ENCODE measurements around the gene SOX5. TPM values are rescaled to one million over a fixed set of nuclear protein-coding genes. Genes with fewer than 3 reads are reported as not detected.

SOX5 gene
- total and polyA plus RNA-seq, 9 of the 15 experiments (the other 6 are each of a cell fraction or from before 2014, with no cell fraction given) = 8.3 to 16.5 (median 11.9) TPM

DNA sequence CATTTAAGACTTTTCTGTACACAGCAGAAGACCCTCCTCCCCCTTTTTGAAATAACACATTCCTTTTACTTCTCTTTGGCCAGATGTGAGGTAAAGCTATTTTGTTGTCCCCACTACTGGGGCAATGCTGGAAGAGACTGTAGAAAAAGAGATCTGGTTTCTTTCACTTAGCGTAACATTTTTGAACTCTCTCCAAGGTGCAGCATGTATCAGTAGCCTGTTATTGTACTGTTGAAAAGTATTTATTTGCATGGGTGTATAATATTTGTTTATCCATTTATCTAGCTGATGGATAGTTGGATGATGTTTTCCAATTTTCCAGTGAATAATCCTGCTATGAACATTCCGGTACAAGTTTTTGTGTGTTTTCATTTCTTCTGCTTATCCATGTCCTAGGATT lies 335.2 kb downstream of the SOX5 start (continued):
- TF ChIP-seq, protein P1, sequence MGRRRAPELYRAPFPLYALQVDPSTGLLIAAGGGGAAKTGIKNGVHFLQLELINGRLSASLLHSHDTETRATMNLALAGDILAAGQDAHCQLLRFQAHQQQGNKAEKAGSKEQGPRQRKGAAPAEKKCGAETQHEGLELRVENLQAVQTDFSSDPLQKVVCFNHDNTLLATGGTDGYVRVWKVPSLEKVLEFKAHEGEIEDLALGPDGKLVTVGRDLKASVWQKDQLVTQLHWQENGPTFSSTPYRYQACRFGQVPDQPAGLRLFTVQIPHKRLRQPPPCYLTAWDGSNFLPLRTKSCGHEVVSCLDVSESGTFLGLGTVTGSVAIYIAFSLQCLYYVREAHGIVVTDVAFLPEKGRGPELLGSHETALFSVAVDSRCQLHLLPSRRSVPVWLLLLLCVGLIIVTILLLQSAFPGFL (CRISPR knock-in tag; IDR thresholded peaks at IDR 0.05) = no peak
- TF ChIP-seq RAD51 (IDR thresholded peaks at IDR 0.05; ENCODE audit: borderline replicate concordance, low read depth) = no peak

DNA sequence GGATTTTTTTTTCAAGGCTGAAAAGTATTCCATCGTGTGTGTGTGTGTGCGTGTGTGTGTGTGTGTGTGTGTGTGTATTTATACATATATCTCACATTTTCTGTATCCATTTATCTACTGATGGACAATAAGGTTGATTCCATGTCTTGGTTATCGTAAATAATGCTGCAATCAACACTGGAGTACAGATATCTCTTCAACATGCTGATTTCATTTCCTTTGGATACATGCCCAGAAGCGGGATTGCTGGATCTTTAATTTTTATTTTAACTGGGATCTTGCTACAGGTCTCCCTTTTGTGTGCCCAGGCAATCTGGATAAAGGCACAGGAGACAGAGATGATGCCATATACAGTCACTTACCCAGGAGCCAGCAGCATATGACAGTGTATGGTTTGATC lies 338.1 kb downstream of the SOX5 start:
- Histone ChIP-seq H3K9me3 (replicated peaks; ENCODE audit: control insufficient read depth, insufficient read depth, low read depth, low read length) (no peaks in the 10 kb centered on the region; the same call in 1 of the 2 replicates), H3K27me3 (ENCODE audit: control insufficient read depth in 2 of 2, insufficient read depth in 2 of 2, low read length in 2 of 2) (no peaks in the 10 kb centered on the region), H3K4me1 (replicated peaks in 1 of 2; ENCODE audit: control insufficient read depth in 2 of 2, insufficient read depth in 2 of 2, low read length in 2 of 2) (0 out of 5 replicates have a peak, but pooled peaks cover 0 to 5% of the 10 kb centered on the region in 2 experiments), H2AFZ (ENCODE audit: low read depth, low read length) (no peak overlapping the region), H3K9me1 (ENCODE audit: control insufficient read depth, insufficient read depth, low read length) (no peaks in the 10 kb centered on the region), H3K27ac (ENCODE audit: extremely low read depth, low read depth, low read length) (no peak overlapping the region), H3K79me2 (ENCODE audit: control insufficient read depth, insufficient read depth, low read length) (no peaks in the 10 kb centered on the region), H3K4me3 (no peak overlapping the region), H3K9ac (ENCODE audit: insufficient read depth in 1 of 2, low read depth in 2 of 2, low read length in 2 of 2) (no peak overlapping the region), H3K36me3 (ENCODE audit: control insufficient read depth, insufficient read depth, low read length) (no peaks in the 10 kb centered on the region), H4K20me1 (replicated peaks; ENCODE audit: control insufficient read depth, insufficient read depth, low read length) (no peaks in the 10 kb centered on the region), H3K4me2 (ENCODE audit: insufficient read depth, low read length) (no peak overlapping the region)
- ATAC-seq = no peak; the same call in 2 of the 3 replicates
- WGBS (ENCODE audit: insufficient coverage, low coverage, missing lambda C conversion rate) = 30% methylated on average over 4 of the region's 4 CpGs
- in situ Hi-C loops (cut with MboI) = no loop called here
- peak in 1 of 4 experiments; percentile 12 for DNase-seq (ENCODE audit: extremely low read depth in 1 of 4, low spot score in 3 of 4)
- ChIA-PET CTCF (ENCODE audit: low intra/inter-chr PET ratio) (no interaction called here), POLR2A (no interaction called here)
- no peak for FAIRE-seq
- intact Hi-C loops (cut with micrococcal nuclease) = no loop called here
- no TSS peak for BruUV-seq (replicated peaks)
- TF ChIP-seq FOXP1 (CRISPR knock-in tag; IDR thresholded peaks at IDR 0.05) (no peak), SMARCE1 (IDR thresholded peaks at IDR 0.05) (peak; percentile 36; the same call in 1 of the 2 replicates), NFIC (IDR thresholded peaks at IDR 0.05) (peak; percentile 73), ARID1B (IDR thresholded peaks at IDR 0.05) (peak; percentile 57), HLTF (IDR thresholded peaks at IDR 0.05) (no peak), RCOR1 (IDR thresholded peaks at IDR 0.05; ENCODE audit: borderline replicate concordance in 1 of 2, low read depth in 2 of 2, low read length in 2 of 2) (0 out of 4 replicates have a peak, but pooled peaks of 1 of the 2 experiments have one; percentile 32), MEIS2 (IDR thresholded peaks at IDR 0.05; ENCODE audit: partially characterized antibody) (peak; percentile 66), FOXJ2 (tag; IDR thresholded peaks at IDR 0.05) (0 out of 2 replicates have a peak, but pooled peaks have one; percentile 44), SMARCA4 (IDR thresholded peaks at IDR 0.05) (peak; percentile 58; the same call in 1 of the 2 replicates), SOX6 (IDR thresholded peaks at IDR 0.05) (0 out of 2 replicates have a peak, but pooled peaks have one; percentile 20), DPF2 (IDR thresholded peaks at IDR 0.05) (peak; percentile 17; the same call in 1 of the 2 replicates)
- TF ChIP-seq, protein P2, sequence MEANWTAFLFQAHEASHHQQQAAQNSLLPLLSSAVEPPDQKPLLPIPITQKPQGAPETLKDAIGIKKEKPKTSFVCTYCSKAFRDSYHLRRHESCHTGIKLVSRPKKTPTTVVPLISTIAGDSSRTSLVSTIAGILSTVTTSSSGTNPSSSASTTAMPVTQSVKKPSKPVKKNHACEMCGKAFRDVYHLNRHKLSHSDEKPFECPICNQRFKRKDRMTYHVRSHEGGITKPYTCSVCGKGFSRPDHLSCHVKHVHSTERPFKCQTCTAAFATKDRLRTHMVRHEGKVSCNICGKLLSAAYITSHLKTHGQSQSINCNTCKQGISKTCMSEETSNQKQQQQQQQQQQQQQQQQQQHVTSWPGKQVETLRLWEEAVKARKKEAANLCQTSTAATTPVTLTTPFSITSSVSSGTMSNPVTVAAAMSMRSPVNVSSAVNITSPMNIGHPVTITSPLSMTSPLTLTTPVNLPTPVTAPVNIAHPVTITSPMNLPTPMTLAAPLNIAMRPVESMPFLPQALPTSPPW (CRISPR knock-in tag; IDR thresholded peaks at IDR 0.05) = no peak
- TF ChIP-seq, protein P3, sequence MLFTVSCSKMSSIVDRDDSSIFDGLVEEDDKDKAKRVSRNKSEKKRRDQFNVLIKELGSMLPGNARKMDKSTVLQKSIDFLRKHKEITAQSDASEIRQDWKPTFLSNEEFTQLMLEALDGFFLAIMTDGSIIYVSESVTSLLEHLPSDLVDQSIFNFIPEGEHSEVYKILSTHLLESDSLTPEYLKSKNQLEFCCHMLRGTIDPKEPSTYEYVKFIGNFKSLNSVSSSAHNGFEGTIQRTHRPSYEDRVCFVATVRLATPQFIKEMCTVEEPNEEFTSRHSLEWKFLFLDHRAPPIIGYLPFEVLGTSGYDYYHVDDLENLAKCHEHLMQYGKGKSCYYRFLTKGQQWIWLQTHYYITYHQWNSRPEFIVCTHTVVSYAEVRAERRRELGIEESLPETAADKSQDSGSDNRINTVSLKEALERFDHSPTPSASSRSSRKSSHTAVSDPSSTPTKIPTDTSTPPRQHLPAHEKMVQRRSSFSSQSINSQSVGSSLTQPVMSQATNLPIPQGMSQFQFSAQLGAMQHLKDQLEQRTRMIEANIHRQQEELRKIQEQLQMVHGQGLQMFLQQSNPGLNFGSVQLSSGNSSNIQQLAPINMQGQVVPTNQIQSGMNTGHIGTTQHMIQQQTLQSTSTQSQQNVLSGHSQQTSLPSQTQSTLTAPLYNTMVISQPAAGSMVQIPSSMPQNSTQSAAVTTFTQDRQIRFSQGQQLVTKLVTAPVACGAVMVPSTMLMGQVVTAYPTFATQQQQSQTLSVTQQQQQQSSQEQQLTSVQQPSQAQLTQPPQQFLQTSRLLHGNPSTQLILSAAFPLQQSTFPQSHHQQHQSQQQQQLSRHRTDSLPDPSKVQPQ (CRISPR knock-in tag; IDR thresholded peaks at IDR 0.05; ENCODE audit: borderline replicate concordance) = no peak
